Stimulated activated CD8-positive, alpha-beta memory T cell treated with anti-CD3 and anti-CD28 coated beads, Interleukin-12 subunit alpha, Interleukin-12 subunit beta, amount 100 ng/mL, for 24 hours (primary cell): ENCODE data around the gene ATP1A2.

Experiments used
- DNase-seq: peaks from one replicate; pipeline ENCODE4 v3.0.0-alpha.2; 2020; ENCODE audit errors: extremely low read depth

ATP1A2 gene

DNA sequence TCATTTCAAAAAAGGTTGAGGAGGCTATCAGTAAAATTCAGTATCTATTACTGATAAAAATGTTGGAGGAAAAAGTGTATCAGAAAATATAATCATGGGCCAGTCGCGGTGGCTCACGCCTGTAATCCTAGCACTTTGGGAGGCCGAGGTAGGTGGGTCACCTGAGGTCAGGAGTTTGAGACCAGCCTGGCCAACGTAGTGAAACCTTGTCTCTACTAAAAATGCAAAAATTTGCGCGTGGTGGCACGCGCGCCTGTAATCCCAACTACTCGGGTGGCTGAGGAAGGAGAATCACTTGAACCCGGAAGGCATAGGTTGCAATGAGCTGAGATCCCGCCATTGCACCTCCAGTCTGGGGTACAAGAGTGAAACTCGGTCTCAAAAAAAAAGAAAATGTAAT, 30.5 kb downstream of the ATP1A2 start:
- no peak for DNase-seq

DNA sequence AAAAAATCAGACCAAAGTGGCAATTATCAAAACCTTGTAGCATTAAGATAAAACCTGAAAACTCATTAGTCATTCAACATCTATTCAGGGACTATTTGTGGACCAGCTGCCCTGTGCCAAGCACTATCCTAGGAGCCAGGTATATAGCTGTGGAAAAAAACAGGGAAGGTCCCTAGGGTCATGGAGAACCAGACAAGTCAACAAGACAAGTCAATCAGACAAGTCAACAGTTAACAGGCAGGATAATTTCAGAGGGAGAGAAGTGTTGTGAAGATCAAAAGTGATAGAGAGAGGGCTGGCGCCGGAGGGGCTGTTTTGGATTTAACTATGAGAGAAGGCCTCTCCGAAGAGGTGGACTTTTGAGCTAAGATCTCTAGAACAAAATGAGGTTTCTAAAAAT, 32.6 kb downstream of the ATP1A2 start:
- no peak for DNase-seq

DNA sequence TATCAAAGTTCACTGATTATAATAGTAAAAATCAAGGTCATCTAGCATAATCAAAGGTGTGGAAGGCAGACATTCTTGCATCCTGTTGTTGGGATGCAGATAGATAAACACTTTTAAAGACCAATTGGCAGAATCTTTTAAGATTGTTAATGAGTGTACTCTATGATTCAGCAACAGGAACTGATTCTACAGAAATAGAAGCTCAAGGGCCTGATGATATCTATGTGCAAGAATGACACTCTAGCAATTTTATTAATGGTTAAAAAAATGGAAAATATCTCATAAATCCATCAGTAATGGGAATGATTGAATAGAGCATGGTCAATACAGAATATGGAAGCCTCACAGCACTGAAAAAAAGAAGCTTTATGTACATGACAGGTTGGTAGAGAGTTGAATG, 33.7 kb downstream of the ATP1A2 start:
- no peak for DNase-seq

DNA sequence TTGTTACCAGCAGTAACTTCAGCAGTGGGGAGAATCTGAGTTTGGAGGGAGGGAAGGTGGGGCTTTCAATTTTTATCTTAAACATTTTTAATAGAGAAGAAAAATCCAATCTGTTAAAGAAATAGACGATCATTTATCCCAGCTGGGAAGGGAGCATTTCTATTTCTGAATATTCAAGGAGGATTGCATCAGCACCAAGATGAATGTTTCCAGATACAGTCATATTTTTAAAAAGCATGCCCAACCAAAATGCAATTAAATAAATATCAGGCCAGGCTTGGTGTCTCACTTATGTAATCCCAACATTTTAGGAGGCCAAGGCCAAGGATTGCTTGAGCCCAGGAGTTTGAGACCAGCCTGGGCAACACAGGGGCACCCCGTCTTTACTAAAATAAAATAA, 34.2 kb downstream of the ATP1A2 start:
- DNase-seq: no peak

DNA sequence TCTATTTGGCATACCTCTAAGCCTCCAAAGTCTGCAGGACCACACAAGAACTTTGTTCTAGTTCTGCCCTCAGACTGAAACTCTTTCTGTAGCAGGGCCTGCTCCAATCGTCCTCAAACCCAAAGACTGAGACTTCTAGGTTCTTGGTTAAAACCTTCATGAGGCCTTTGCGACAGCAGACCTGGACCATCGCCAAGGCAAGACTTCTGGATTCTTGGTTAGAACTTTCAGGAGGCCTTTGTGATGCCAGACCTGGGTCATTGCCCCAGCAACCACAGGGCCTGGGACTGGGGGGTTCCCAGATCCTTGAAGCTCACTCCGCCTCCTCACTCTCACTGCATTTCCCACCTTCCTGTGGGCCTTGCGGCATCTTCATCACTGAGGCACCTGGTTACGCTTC, 35.7 kb downstream of the ATP1A2 start, which contains the start of gene ATP1A4:
ATP1A4 (plus strand) TSS at position 301 of the 400 bp plus-strand sequence. CDS start 438 bp downstream, outside the sequence.
- no peak for DNase-seq

DNA sequence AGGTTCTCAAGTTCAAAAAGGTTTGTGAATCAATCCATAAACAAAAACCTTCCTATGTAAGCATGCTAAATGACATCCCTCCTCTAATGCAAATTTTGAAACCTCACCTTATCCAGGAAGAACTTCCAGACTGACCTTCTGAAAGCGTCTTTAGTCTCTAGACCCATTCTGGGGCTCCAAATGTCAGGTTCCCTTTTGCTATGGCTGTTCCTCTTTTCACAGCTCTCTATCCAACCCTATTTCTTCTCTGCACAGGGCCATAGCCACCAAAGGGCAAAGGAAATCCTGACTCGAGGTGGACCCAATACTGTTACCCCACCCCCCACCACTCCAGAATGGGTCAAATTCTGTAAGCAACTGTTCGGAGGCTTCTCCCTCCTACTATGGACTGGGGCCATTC, 39.2 kb downstream of the ATP1A2 start:
- DNase-seq: no peak

DNA sequence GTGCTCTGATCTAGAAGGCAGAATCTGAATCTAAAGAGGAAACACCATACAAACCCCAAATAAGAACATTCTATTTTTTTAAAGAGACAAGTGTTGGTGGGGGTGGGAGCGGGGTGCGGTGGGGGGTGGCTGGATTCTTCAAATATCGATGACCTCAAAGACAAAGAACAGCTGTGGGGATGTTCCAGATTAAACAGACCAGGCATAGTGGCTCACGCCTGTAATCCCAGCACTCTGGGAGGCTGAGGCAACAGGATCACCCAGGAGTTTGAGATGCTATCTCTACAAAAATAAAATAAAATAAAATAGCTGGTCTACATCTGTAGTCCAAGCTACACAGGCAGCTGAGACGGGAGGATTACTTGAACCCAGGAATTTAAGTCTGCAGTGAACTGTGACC, 40.8 kb downstream of the ATP1A2 start:
- no peak for DNase-seq

DNA sequence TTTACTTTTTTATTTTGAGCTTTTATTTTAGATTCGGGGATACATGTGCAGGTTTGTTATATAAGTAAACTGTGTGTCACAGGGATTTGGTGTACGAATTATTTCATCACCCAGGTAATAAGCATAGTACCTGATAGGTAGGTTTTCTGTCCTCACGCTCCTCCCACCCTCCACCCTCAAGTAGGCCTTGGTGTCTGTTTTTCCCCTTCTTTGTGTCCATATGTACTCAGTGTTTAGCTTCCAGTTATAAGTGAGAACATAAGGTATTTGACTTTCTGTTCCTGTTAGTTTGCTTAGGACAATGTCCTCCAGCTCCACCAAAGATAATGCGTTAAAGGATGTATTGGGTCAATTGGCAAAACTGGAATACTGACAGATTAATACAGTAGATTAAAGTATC, 41.6 kb downstream of the ATP1A2 start:
- DNase-seq: no peak

DNA sequence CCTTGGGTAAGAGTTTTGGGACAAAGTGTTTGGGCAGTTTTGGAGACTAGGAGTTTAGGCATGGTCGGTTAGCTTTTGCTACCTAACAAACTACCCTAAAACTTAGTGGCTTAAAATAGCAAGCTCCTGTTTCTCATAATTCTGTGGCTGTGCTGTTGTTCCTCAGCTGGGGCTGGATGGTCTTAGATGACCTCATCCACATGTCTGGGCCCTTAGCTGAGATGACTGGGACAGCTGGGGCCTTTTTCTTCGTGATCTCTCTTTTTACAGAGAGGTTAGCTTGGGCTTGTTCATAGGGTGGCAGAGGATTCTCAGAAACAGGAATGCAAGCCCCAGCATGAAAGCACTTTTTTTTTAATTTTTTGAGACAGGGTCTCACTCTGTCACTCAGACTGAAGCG, 42.5 kb downstream of the ATP1A2 start:
- DNase-seq: no peak

DNA sequence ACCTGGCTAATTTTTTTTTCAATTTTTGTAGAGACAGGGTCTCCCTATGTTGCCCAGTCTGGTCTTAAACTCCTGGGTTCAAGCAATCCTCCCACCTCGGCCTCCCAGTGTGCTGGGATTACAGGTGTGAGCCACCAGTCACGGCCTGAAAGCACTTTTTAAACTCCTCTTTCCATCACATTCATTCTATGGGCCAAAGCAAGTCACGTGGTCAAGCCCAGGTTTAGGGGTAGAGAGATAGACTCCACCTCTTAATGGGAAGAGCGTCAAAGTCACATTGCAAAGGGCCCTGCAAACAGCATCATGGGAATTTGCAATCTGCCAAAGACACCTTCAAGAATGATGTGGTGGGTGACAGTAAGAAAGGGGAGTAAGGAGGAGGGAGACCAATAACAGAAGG, 43.0 kb downstream of the ATP1A2 start:
- DNase-seq: no peak

DNA sequence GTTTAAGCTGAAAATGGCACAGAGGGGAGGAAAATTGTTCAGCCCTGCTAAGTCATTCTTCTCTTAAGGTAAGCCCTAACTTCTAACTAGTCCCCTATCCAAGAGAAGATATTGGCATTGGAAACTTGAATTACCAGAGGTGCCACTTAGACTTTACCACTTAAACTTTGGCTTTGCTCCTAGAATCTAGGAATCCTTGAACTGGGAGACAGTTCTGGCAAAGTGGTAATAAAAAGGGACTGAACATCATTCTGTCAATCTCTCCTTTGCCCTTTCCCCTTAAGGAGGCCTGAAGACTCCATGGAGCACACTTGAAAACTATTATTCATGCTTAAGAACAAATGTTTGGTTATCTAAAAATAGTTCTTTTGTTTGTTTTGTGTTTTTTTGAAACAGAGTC, 44.3 kb downstream of the ATP1A2 start:
- DNase-seq: no peak

DNA sequence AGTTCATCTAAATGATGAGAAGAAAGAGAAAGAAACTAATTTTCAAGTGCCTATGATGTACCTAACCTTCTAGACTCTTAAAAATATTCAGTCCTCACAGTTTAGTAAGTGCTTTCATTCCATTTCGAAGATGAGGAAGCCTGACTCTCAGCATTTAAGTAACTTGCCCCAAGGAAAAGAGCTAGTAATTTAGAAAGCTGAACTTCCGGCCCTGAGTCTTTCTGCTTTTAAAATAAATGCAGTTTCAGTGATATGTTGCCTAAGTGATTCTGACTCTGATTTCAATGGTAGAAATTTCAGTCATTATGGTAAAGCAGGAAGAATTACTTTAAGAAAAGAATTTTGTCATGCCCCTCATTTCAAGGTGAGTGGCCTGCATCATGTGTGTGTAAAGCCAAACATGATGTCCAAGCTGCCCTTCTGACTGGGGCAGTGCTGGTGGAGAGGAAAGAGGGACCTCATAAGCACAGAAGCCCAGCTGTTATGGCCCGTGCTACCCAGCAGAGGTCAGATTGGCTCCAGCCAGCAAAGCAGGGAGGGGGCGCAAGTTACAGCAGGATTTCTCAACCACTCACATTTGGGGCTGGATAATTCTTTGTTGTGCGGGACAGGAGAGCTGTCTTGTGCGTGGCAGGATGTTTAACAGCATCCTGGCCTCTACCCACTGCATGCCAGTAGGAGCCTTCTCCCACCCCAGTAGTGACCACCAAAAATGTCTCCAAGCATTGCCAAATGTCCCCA, 46.6 kb downstream of the ATP1A2 start:
- no peak for DNase-seq

DNA sequence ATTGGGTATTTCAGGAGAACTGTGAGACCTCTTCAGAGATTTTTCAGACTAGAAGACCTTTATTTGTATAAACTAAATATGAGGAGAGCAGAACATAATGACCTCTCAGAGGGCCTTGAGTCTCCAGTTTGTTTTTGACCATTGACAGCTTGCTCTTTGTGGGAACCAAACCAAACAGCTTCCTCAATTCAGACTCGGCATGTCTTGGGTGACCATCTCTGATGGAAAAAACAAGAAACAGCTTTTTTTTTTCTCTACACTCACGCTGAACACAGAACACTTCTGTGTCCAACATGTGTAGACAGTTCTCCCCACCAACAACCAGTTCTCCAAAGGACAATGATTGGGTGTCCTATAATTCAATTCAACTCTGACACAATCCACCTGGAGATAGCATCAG, 47.4 kb downstream of the ATP1A2 start:
- DNase-seq: no peak

DNA sequence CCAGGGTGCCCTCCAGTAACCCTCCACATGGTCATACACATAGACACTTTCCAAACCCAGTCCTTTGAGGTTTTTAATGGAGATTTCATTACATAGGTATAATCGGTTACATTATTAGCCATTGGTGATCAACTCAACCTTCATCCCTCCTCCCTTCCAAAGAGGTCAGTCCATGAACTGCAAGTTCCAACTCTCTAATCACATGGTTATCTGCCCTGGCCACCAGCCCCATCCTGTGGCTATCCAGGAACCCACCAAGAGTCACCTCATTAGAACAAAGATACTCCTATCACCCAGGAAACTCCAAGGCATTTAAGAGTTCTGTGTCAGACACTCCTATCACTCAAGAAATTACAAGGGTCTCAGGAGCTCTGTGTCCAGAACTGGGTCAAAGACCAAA, 48.1 kb downstream of the ATP1A2 start:
- DNase-seq: no peak

DNA sequence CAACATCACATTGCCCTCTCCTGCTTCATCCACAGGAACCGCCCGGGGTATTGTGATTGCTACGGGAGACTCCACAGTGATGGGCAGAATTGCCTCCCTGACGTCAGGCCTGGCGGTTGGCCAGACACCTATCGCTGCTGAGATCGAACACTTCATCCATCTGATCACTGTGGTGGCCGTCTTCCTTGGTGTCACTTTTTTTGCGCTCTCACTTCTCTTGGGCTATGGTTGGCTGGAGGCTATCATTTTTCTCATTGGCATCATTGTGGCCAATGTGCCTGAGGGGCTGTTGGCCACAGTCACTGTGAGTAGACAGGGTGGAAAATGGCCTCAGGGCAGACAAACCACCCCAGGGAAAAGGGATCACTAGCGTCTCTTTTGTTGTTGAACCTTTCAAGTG, 48.6 kb downstream of the ATP1A2 start:
- DNase-seq: no peak

DNA sequence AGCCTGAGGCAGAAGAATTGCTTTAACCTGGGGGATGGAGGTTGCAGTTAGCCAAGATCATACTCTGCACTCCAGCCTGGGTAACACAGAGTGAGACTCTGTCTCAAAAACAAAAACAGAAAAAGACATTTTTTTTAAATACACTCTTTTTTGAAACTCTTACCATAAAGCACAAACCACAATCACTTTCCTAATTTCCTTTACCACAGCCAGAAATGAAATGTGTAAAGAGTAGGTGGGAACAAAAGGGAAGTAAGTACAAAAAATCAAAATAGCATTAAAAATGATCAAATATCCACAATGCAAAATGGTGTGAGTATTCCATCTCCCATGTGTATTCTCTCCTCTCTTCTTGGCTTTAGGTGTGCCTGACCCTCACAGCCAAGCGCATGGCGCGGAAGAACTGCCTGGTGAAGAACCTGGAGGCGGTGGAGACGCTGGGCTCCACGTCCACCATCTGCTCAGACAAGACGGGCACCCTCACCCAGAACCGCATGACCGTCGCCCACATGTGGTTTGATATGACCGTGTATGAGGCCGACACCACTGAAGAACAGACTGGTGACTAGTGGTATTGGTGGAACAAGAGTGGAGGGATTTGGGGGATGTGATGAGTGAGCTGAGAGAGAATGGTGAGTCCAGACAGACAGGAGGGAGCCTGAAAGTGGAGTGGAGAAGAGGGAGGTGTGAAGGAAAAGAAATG, 50.8 kb downstream of the ATP1A2 start:
- no peak for DNase-seq

DNA sequence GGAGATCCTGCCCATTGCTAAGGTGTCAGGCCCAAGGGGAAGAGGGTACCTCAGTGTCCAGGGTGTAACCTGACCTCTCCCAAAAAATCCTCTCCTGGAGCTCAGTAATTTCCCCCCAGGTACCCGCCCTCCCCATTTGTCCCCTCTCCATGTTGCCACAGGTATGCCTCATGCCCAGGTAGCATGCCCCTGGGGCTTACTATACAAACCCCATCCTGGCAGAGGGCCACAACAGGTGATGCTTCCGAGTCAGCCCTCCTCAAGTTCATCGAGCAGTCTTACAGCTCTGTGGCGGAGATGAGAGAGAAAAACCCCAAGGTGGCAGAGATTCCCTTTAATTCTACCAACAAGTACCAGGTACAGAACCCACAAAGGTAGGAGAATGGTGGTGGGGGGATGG, 51.5 kb downstream of the ATP1A2 start:
- DNase-seq: no peak

DNA sequence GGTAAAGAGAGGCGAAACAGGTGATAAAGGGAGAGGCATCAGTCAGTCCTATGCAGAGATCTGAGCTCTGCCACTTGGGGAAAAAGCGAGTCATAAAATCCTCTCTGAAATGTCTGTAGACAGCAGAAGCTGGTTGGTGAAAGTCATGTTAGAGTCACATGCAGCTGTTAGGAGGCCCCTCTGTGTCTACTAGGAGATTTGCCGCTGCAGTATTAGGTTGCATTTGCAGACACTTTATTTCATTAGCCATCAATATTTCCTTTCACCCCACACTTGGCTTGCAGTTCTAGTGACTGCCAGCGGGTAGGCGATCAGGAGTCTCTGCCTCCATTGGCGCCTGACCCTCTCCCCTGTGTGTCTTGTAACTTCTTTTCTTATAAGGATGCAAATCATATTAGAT, 52.0 kb downstream of the ATP1A2 start:
- DNase-seq: no peak

DNA sequence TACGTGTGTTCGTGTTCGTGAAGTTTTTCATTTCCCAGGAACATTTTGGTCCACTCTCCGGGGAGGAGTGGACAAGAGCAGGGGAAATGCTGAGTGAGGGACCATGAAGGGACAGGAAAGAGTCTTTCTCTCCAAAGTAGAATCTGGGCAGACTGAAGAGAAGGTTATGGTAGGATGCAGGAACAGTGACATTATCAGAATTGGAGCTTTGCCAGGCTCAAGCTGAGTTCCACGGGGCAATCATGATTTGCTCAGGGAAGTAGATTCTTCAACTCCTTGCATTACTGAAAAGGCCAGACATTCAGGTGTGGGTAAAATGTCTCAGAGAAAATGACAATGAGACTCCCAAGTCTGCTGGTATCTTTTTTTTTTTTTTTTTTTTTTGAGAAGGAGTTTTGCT, 52.5 kb downstream of the ATP1A2 start:
- DNase-seq: no peak

DNA sequence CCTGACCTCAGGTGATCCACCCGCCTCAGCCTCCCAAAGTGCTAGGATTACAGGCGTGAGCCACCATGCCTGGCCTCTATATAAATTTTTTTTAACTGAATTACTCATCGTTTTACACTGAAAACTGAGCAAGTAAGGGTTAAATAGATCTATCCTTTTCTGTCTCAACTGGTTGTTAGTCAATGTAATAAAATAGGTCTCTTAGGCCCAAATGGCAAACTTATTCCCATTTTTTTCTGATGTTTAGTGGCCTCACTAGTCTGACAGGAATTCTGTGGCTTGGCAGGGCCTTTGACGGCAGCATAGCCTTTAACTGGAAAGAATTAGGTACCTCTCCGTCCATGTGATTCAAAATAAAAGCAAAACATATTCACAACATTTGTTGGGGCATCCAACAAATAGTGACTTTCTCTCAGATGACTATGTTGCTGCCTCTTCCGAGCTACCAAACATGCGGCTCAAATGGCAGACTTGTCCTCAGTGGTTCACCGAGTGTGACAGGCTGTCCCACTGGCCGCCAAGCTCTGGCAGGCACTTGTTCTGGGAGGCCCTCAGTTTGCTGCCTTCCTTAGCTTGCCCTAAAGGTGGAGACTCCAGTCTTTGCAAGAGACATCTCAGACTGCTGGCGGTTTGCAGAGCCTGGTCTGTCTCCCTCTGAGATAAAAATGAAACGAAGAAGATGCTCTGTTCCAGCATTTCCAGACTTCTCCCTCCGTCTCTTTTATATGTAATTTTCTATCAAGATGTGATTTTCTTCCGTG, 53.2 kb downstream of the ATP1A2 start:
- no peak for DNase-seq

DNA sequence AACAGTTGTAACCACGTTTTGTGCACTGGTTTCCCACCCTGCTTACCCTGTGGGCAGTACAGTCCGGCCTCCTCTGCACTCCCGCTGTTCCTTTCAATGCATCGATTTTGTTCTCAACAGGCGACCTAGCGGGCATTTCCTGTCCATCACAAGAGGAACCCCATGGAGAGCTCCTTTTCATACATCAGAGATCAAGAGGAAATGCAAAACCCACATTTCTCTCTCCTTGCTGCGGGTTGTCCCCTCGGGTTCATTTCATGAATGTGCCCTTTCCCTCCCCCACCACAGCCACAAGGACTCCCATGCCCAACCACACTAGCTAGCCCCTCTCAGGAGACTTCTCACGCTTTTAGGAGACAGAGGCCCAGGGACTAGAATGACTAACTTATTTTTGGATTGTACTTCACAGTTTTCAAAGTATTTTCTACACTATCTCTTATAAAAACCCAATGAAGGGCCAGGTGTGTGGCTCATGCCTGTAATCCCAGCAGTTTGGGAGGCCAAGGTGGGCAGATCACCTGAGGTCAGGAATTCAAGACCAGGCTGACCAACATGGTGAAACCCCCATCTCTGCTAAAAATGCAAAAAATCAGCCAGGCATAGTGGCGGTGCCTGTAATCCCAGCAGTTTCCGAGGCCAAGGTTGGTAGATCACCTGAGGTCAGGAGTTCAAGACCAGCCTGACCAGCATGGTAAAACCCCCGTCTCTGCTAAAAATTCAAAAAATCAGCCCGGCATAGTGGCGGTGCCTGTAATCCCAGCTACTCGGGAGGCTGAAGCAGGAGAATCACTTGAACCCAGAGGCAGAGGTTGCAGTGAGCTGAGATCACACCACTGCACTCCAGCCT, 54.2 kb downstream of the ATP1A2 start:
- DNase-seq: no peak

DNA sequence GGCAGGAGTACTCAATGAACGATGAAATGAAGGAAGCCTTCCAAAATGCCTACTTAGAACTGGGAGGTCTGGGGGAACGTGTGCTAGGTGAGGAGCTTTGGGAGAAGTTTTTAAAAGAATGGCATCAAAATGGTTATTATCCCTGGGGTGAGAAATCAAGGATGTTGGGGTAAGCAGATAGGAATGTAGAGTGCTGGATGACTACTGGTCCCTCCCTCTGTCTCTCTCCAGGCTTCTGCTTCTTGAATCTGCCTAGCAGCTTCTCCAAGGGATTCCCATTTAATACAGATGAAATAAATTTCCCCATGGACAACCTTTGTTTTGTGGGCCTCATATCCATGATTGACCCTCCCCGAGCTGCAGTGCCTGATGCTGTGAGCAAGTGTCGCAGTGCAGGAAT, 55.8 kb downstream of the ATP1A2 start:
- DNase-seq: no peak
